Measurements from ENCODE around the gene SLC16A3. TPM values are rescaled to one million over a fixed set of nuclear protein-coding genes. Genes with fewer than 3 reads are reported as not detected.

The SLC16A3 gene
- total and polyA plus RNA-seq, 2 donors (not counting 3 experiments of a cell fraction or from before 2014, with no cell fraction given) = 95.9 to 171 TPM

DNA sequence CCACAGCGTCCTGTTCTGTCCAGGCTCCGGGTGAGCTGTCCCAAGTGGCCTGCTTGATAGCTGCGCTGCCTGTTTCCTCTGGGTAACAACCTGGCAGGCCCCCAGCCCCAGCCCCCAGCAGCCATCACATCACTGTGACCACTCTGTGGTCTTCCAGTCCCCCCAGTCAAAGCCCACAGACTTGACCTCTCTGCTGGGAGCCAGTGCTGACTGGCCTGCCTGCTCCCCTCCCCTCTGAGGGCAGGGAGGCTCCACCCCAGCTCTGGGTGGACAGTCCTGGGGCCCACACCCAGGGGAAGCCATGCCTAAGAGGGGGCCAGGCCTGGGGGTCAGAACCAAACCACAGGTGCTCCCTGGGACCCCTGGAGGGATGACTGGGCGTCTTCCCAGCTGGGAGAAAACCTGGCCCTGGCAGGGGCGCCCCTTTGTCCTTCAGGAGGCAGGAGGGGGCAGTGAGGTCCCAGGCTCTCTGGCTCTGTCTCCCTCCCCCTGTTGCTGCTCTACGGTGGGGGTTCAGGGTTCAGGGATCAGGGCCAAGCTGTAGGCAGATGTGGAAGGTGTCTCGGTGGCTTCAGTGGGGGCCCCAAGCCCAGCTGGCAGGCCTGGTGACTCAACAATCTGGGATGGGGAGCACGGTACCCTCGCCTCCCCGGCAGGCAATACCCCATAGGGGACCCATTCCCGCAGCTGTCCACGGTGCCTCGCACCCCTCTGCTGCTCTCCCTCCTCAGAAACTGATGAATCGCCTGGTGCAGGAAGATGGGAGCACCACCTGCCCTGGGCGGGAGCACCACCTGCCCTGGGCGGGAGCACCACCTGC lies 1.8 kb upstream of the SLC16A3 start:
- intact Hi-C loops (cut with micrococcal nuclease) = loop anchor here (5.0 kb wide), 1 partner anchor 130 kb away; the partner anchor contains the start of gene FASN
- Histone ChIP-seq H3K27me3 (ENCODE audit: control insufficient read depth in 2 of 2, insufficient read depth in 2 of 2, low read length in 2 of 2) (no peaks in the 10 kb centered on the region), H3K9ac (replicated peaks; ENCODE audit: extremely low read depth, insufficient read depth, low read length) (no peak overlapping the region), H3K9me3 (replicated peaks; ENCODE audit: control insufficient read depth, insufficient read depth, low read length) (no peaks in the 10 kb centered on the region), H3K4me1 (ENCODE audit: control insufficient read depth, extremely low read depth, insufficient read depth, low read length) (peaks cover 21% of the 10 kb centered on the region), H3K4me3 (replicated peaks in 1 of 3; ENCODE audit: insufficient read depth in 1 of 3, low read depth in 1 of 3, low read length in 3 of 3) (no peak overlapping the region), H3K4me2 (ENCODE audit: insufficient read depth, low read length) (no peak overlapping the region), H3K36me3 (ENCODE audit: control insufficient read depth in 2 of 2, extremely low read depth in 1 of 2, insufficient read depth in 2 of 2, low read length in 2 of 2) (no peaks in the 10 kb centered on the region), H3K9me1 (replicated peaks; ENCODE audit: control insufficient read depth, extremely low read depth, insufficient read depth, low read length) (no peaks in the 10 kb centered on the region), H2AFZ (ENCODE audit: low read depth, low read length) (no peak overlapping the region), H3K27ac (ENCODE audit: insufficient read depth, low read depth, low read length) (no peak overlapping the region), H3K79me2 (ENCODE audit: control insufficient read depth, insufficient read depth, low read length) (peaks cover 30% of the 10 kb centered on the region), H4K20me1 (replicated peaks; ENCODE audit: control insufficient read depth, extremely low read depth, insufficient read depth, low read length) (no peaks in the 10 kb centered on the region)
- DNase-seq (ENCODE audit: low read depth, low spot score) (no peak), FAIRE-seq (no peak)
- ChIA-PET CTCF (interaction anchor here (2.1 kb wide), 1 partner anchor 21 kb away, joined by 9 read pairs; no protein-coding TSS in a partner anchor), POLR2A (no interaction called here)
- dilution Hi-C loops (cut with MboI; ENCODE audit: extremely low pct_ligation_motif_present, low sequenced_read_pairs) = no loop called here
- TF ChIP-seq POLR2AphosphoS5 (IDR thresholded peaks at IDR 0.05; ENCODE audit: insufficient read depth, low read depth, low read length) (no peak), FOS (IDR thresholded peaks at IDR 0.05; ENCODE audit: borderline replicate concordance, insufficient read depth, low read length) (no peak), MAX (IDR thresholded peaks at IDR 0.05; ENCODE audit: insufficient read depth, insufficient read length) (no peak), MYC (IDR thresholded peaks at IDR 0.05; ENCODE audit: low read depth, low read length) (no peak), JUN (IDR thresholded peaks at IDR 0.05; ENCODE audit: borderline replicate concordance, insufficient read depth, insufficient read length, low read depth) (no peak), EZH2 (IDR thresholded peaks at IDR 0.05; ENCODE audit: borderline replicate concordance, low read depth, low read length, severe bottlenecking) (no peak), POLR2A (IDR thresholded peaks at IDR 0.05; ENCODE audit: low read depth, low read length) (no peak), GATA2 (IDR thresholded peaks at IDR 0.05; ENCODE audit: insufficient read depth, insufficient read length, low read depth, low read length) (no peak), CTCF (IDR thresholded peaks at IDR 0.05; ENCODE audit: extremely low read depth in 1 of 2, insufficient read depth in 1 of 2, low read depth in 1 of 2, low read length in 2 of 2) (no peak)
- BruUV-seq (replicated peaks) = no TSS peak
